Transverse colon (tissue), 4 donors: Measurements from ENCODE around the gene HHLA2. TPM values are rescaled to one million over a fixed set of nuclear protein-coding genes. Genes with fewer than 3 reads are reported as not detected.
"Not testable (repeated sequence)": the region's sequence is repeated elsewhere in the genome, so short reads cannot be mapped to it uniquely, and the experiment has no call there.

Experiments used
- DNase-seq: peaks from one replicate; pipeline ENCODE4 v3.0.0-alpha.2; 2019
- H3K27ac ChIP-seq, 4 donors: fragments of 200-600 bp; sonication (generic); 2 replicates each; pipeline ENCODE4 v1.5.1; 2016 to 2018; ENCODE audit warnings: inconsistent platforms in 4 of 4
- H3K27me3 ChIP-seq: fragments of 200-600 bp; sonication (generic); 2 replicates; pipeline ENCODE4 v1.5.1; 2017; ENCODE audit warnings: inconsistent platforms
- H3K36me3 ChIP-seq, 4 donors: fragments of 200-600 bp; sonication (generic); 2 replicates each; pipeline ENCODE4 v1.5.1; 2017 to 2019; ENCODE audit warnings: inconsistent platforms in 4 of 4
- H3K4me1 ChIP-seq, 4 donors: fragments of 200-600 bp; sonication (generic); 2 replicates each; pipeline ENCODE4 v1.5.1; 2017 to 2020; ENCODE audit warnings: inconsistent platforms in 4 of 4
- H3K4me3 ChIP-seq, 4 donors: fragments of 200-600 bp; sonication (generic); 1 replicate in 1 of 4; 2 replicates in 3 of 4; pipeline versions ENCODE4 v1.5.1 to v1.6.1; 2017 to 2019; ENCODE audit warnings: inconsistent platforms in 4 of 4
- H3K9me3 ChIP-seq, 2 donors: fragments of 200-600 bp; sonication (generic); 2 replicates each; pipeline ENCODE4 v1.5.1; 2017 to 2019; ENCODE audit warnings: inconsistent platforms in 2 of 2
- CTCF ChIP-seq, 5 experiments: fragments of 200-600 bp in 3 of 5; fragments of 450-650 bp in 2 of 5; sonication (generic) in 3 of 5; IDR thresholded peaks; 1 replicate in 2 of 5; 2 replicates in 3 of 5; pipeline ENCODE4 v1.5.1; 2016 to 2017; ENCODE audit warnings: antibody characterized with exemption in 5 of 5, inconsistent platforms in 3 of 5, mild to moderate bottlenecking in 2 of 5, moderate library complexity in 1 of 5
- EP300 ChIP-seq: sonication (generic); formaldehyde crosslinking; IDR thresholded peaks from one replicate; pipeline ENCODE4 v1.6.1; 2017; ENCODE audit warnings: antibody characterized with exemption, low read depth
- POLR2A ChIP-seq: fragments of 450-650 bp; IDR thresholded peaks from one replicate; pipeline ENCODE4 v1.6.1; 2016; ENCODE audit warnings: antibody characterized with exemption, mild to moderate bottlenecking, moderate library complexity
- POLR2AphosphoS5 ChIP-seq, 3 donors: sonication (generic); formaldehyde crosslinking; IDR thresholded peaks; one replicate each; pipeline ENCODE4 v1.6.1; 2016; ENCODE audit warnings: antibody characterized with exemption in 3 of 3
- WGBS, 2 donors: methylation state at CpG; one replicate each; pipeline ENCODE4 v1.1.5; 2018; ENCODE audit warnings: low coverage in 1 of 2; 5-methylcytosine and 5-hydroxymethylcytosine counted together
- in situ Hi-C, 4 donors: fragments of 200-750 bp; cut with MboI; loops; one replicate each; pipeline versions ENCODE4 v1.15.0 to v1.15.1; 2017; ENCODE audit warnings: low sequenced_read_pairs in 3 of 4, low pct_ligation_motif_present in 1 of 4, low pct_unique_long_range_greater_than_20kb in 1 of 4
- intact Hi-C: fragments of 100-400 bp; cut with DNase I; formaldehyde crosslinking; loops from one replicate; pipeline ENCODE4 v1.15.1; 2023; ENCODE audit warnings: low total_unique reads
- total RNA-seq, 4 donors: library from RNA; depleted of rRNA; stranded (reverse); fragments of >200 nt; gene quantifications; one replicate each; pipeline ENCODE4 v1.1.0, GENCODE V29; 2016

The HHLA2 gene
- total RNA-seq, 4 donors from 2014 or later, result 26.7 to 226 (median 204) TPM

GRCh38 chr3:108378153-108378951, 82.0 kb downstream of the HHLA2 start:
- no peaks in the 10 kb centered on the region for H3K27me3 ChIP-seq
- DNase-seq, result no peak
- H3K4me1 ChIP-seq, result no peaks in the 10 kb centered on the region
- TF ChIP-seq POLR2A, result no peak
- TF ChIP-seq POLR2AphosphoS5 (IDR thresholded peaks at IDR 0.05), result no peak
- no peak for TF ChIP-seq CTCF (IDR thresholded peaks at IDR 0.05)
- no peaks in the 10 kb centered on the region for H3K9me3 ChIP-seq
- no peaks in the 10 kb centered on the region for H3K36me3 ChIP-seq
- 88 to 96% methylated on average over 4 of the region's 4 CpGs for WGBS, 2 donors
- H3K4me3 ChIP-seq, result no peak overlapping the region
- H3K27ac ChIP-seq, result no peak overlapping the region
- in situ Hi-C loops, result no loop called here
- intact Hi-C loops, result no loop called here

GRCh38 chr3:108378952-108379342, 82.6 kb downstream of the HHLA2 start:
- H3K4me3 ChIP-seq, H3K27me3 ChIP-seq, intact Hi-C loops, H3K9me3 ChIP-seq, H3K4me1 ChIP-seq, in situ Hi-C loops, H3K36me3 ChIP-seq, DNase-seq, H3K27ac ChIP-seq: not testable (repeated sequence)
- 92 to 100% methylated on average over 1 to 2 of the region's 2 CpGs for whole genome bisulfite sequencing, 2 donors

GRCh38 chr3:108380128-108380795, 83.9 kb downstream of the HHLA2 start:
- in situ Hi-C loops, result no loop called here
- Histone ChIP-seq H3K4me1 (no peaks in the 10 kb centered on the region), H3K9me3 (no peaks in the 10 kb centered on the region), H3K27ac (no peak overlapping the region), H3K36me3 (no peaks in the 10 kb centered on the region), H3K27me3 (no peaks in the 10 kb centered on the region), H3K4me3 (no peak overlapping the region)
- DNase-seq, result no peak
- WGBS, 2 donors, result 82 to 86% methylated on average over 2 to 7 of the region's 7 CpGs
- intact Hi-C loops, result no loop called here
- TF ChIP-seq POLR2AphosphoS5 (IDR thresholded peaks at IDR 0.05) (no peak), POLR2A (no peak), CTCF (IDR thresholded peaks at IDR 0.05) (no peak), EP300 (no peak)

GRCh38 chr3:108381529-108382140, 85.3 kb downstream of the HHLA2 start:
- no peaks in the 10 kb centered on the region for H3K36me3 ChIP-seq
- H3K4me1 ChIP-seq, result no peaks in the 10 kb centered on the region
- H3K27ac ChIP-seq, result no peak overlapping the region
- intact Hi-C loops, result no loop called here
- H3K4me3 ChIP-seq, result no peak overlapping the region
- H3K27me3 ChIP-seq, result no peaks in the 10 kb centered on the region
- TF ChIP-seq EP300 (no peak), CTCF (IDR thresholded peaks at IDR 0.05) (no peak)
- no peaks in the 10 kb centered on the region for H3K9me3 ChIP-seq
- WGBS, 2 donors, result 49 to 72% methylated on average over 2 to 3 of the region's 3 CpGs
- no peak for DNase-seq
- in situ Hi-C loops, result no loop called here
